Stimulated activated CD4-positive, alpha-beta T cell treated with anti-CD3 and anti-CD28 coated beads, Interleukin-12 subunit alpha, Interleukin-12 subunit beta, amount 100 ng/mL, for 4 hours (primary cell): ENCODE measurements around the gene MXI1.
A peak's percentile ranks its signal among the peaks of the same experiment; 100 is the strongest.
"Not testable (repeated sequence)": the region's sequence is repeated elsewhere in the genome, so short reads cannot be mapped to it uniquely, and the experiment has no call there.

Source experiments
- DNase-seq: peaks from one replicate; pipeline ENCODE4 v3.0.0-alpha.2; 2020

The MXI1 gene

GRCh38 chr10:110242511-110242910 is 35.1 kb downstream of the MXI1 start:
- no peak for DNase-seq

- DNase-seq, result no peak
Measured at GRCh38 chr10:110244550-110244949, 37.1 kb downstream of the MXI1 start.

GRCh38 chr10:110247833-110248232 is 40.4 kb downstream of the MXI1 start:
- not testable (repeated sequence) for DNase-seq

GRCh38 chr10:110249489-110249888 is 42.1 kb downstream of the MXI1 start:
- DNase-seq, result not testable (repeated sequence)

GRCh38 chr10:110251392-110251791 is 44.0 kb downstream of the MXI1 start:
- DNase-seq, result not testable (repeated sequence)

GRCh38 chr10:110252151-110252550 is 44.7 kb downstream of the MXI1 start:
- no peak for DNase-seq

- no peak for DNase-seq
Measured at GRCh38 chr10:110254467-110254866, 47.1 kb downstream of the MXI1 start.

- no peak for DNase-seq
Measured at GRCh38 chr10:110258542-110258941, 51.1 kb downstream of the MXI1 start.

GRCh38 chr10:110259317-110259716 is 51.9 kb downstream of the MXI1 start:
- DNase-seq, result no peak

GRCh38 chr10:110260746-110261477 is 53.5 kb downstream of the MXI1 start:
- no peak for DNase-seq

GRCh38 chr10:110263164-110263563 is 55.8 kb downstream of the MXI1 start:
- no peak for DNase-seq

- DNase-seq, result no peak
Measured at GRCh38 chr10:110265573-110266193, 58.3 kb downstream of the MXI1 start.

- DNase-seq, result no peak
Measured at GRCh38 chr10:110267276-110267675, 59.9 kb downstream of the MXI1 start.

GRCh38 chr10:110268442-110268841 is 61.0 kb downstream of the MXI1 start:
- DNase-seq, result no peak

- DNase-seq, result no peak
Measured at GRCh38 chr10:110268971-110269370, 61.6 kb downstream of the MXI1 start.

GRCh38 chr10:110269374-110270318 is 62.2 kb downstream of the MXI1 start:
- no peak for DNase-seq

GRCh38 chr10:110272995-110273394 is 65.6 kb downstream of the MXI1 start:
- DNase-seq, result not testable (repeated sequence)

- DNase-seq, result peak; percentile 11
Measured at GRCh38 chr10:110273474-110273873, 66.1 kb downstream of the MXI1 start.

- DNase-seq, result no peak
Measured at GRCh38 chr10:110274072-110274627, 66.7 kb downstream of the MXI1 start.

- DNase-seq, result no peak
Measured at GRCh38 chr10:110274647-110275046, 67.2 kb downstream of the MXI1 start.

GRCh38 chr10:110275128-110275729 is 67.8 kb downstream of the MXI1 start:
- DNase-seq, result no peak

GRCh38 chr10:110276603-110277002 is 69.2 kb downstream of the MXI1 start:
- no peak for DNase-seq

GRCh38 chr10:110277591-110277990 is 70.2 kb downstream of the MXI1 start:
- no peak for DNase-seq
